Measurements from ENCODE around the gene GLT6D1.

GLT6D1 gene

DNA sequence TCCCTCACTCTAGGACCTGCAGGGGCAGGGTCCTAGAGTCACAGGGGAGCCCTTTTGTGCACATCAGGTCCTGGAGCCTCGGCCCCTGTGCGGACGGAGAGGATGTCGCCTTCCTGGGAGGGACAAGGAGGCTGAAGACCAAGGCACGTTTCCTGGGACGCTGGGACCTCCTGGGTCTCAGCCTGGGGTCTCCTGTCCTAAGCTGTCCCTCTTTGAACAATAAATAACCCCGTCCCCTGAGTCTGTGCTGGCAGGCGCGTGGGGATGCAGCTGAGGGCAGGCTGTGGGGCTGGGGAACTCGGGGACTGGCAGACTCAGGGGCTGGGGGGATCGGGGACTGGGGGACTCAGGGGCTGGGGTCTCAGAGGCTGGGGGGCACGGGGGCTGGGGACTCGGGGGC is 46.7 kb downstream of the GLT6D1 start:
- H3K4me3 ChIP-seq (ENCODE audit: low read depth, low read length), result no peak overlapping the region
- in situ Hi-C loops (cut with HindIII; ENCODE audit: low sequenced_read_pairs), result no loop called here
- TF ChIP-seq CTCF (IDR thresholded peaks at IDR 0.05; ENCODE audit: low read depth, low read length, missing control alignments), result no peak
- DNase-seq (ENCODE audit: low read depth), result no peak

- H3K4me3 ChIP-seq (ENCODE audit: low read depth, low read length), result no peak overlapping the region
- no peak for TF ChIP-seq CTCF (IDR thresholded peaks at IDR 0.05; ENCODE audit: low read depth, low read length, missing control alignments)
- in situ Hi-C loops (cut with HindIII; ENCODE audit: low sequenced_read_pairs), result no loop called here
- no peak for DNase-seq (ENCODE audit: low read depth)
Observed at GRCh38 chr9:135592331-135592590, 47.1 kb downstream of the GLT6D1 start.

GRCh38 chr9:135591506-135592330 is 47.6 kb downstream of the GLT6D1 start:
- DNase-seq (ENCODE audit: low read depth), result no peak
- no peak for TF ChIP-seq CTCF (IDR thresholded peaks at IDR 0.05; ENCODE audit: low read depth, low read length, missing control alignments)
- in situ Hi-C loops (cut with HindIII; ENCODE audit: low sequenced_read_pairs), result no loop called here
- no peak overlapping the region for H3K4me3 ChIP-seq (ENCODE audit: low read depth, low read length)

DNA sequence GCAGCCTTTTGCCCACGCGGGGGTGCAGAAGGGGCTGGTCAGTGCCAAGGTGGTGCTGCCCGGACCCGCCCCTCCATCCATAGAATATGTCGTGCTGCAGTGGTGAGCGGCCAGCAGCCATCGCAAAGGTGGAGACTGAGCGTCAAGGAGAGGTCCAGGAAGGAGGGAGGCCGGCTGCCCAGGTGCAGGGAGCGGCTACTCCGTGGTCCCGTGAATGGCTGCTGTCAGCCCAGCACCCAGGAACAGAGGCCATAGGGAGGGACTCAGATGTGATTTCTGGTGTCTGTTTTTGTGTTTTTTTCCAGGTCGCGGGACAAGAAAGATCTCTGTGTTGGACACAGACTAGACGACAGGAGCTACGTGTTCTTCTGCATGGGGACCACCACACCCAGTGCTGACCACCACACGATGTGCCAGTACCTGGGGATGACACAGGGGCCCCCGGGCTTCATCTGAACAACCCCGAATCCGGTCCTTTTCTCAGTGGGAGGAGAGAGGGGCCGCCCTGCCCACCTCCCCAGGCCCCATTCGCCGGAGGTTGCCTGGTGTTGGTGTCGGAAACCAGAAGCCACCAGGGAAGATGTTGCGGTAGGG is 48.8 kb downstream of the GLT6D1 start:
- in situ Hi-C loops (cut with HindIII; ENCODE audit: low sequenced_read_pairs), result no loop called here
- no peak for DNase-seq (ENCODE audit: low read depth)
- H3K4me3 ChIP-seq (ENCODE audit: low read depth, low read length), result no peak overlapping the region
- no peak for TF ChIP-seq CTCF (IDR thresholded peaks at IDR 0.05; ENCODE audit: low read depth, low read length, missing control alignments)

DNA sequence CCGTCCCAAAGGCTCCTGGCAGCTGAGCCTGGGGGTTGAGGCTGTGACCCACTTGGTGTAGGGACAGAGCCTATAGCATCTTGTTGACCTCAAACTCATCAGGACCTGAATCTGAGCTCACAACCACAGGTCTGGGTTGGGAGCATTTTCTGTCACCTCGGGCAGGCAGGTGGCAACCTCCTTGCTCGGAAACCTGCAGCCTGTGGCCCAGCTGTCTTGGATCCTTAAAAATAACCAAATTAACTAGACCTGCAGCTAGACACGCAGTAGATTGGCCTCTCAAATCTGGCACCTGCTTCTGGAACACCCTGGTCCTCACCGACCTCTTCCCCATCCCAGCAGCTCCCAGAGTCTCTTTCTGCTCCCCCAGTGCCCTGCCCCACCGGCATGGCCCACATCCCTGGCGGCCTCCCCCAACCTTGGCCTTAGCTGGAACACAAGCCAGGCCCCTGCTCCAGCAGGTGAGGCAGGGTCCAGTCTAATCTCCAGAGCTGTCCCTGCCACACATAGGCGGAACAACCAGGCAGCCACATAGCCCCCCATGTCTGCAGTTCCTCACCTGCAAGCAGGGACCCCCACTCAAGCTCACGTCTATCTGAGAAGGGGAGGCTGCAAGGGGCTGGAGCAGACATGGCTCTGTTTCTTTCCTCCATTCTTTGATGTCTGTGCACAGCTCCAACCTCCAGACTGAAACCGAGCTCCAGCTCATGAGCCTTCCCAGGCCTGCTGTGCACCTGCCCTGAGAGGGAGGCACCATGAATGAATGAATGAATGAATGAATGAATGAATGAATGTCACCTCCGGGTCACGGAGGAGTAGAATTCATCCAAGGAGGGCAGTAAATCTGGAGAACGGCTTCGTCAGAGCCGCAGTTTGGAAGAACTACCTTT is 49.5 kb downstream of the GLT6D1 start:
- in situ Hi-C loops (cut with HindIII; ENCODE audit: low sequenced_read_pairs), result no loop called here
- H3K4me3 ChIP-seq (ENCODE audit: low read depth, low read length), result no peak overlapping the region
- no peak for TF ChIP-seq CTCF (IDR thresholded peaks at IDR 0.05; ENCODE audit: low read depth, low read length, missing control alignments)
- DNase-seq (ENCODE audit: low read depth), result no peak

GRCh38 chr9:135588886-135589595 is 50.3 kb downstream of the GLT6D1 start:
- in situ Hi-C loops (cut with HindIII; ENCODE audit: low sequenced_read_pairs), result no loop called here
- TF ChIP-seq CTCF (IDR thresholded peaks at IDR 0.05; ENCODE audit: low read depth, low read length, missing control alignments), result no peak
- no peak for DNase-seq (ENCODE audit: low read depth)
- H3K4me3 ChIP-seq (ENCODE audit: low read depth, low read length), result no peak overlapping the region

Measured in astrocyte of the cerebellum (primary cell).